ENCODE measurements around the gene GLOD4.
A peak's percentile ranks its signal among the peaks of the same experiment; 100 is the strongest.
"Not testable (repeated sequence)": the region's sequence is repeated elsewhere in the genome, so short reads cannot be mapped to it uniquely, and the experiment has no call there.

GLOD4 gene

DNA sequence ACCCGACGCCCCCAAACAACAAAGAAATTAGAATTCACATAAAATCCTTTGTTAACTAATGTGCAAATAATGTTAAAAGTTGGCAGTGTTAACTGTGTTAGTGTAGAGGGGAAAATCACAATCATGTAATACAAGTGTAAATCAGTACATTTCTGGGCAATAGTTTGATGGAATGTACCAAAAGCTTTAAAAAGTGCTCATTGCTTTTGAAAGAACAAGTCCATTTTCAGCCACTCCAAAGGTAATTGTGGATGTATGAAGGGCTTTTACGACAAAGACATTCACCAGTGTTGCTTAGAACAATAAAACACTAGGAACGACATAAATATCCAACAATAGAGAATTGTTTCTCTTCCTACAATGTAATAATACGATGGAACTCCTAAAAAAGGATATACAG lies 9.1 kb downstream of the GLOD4 start:
- DNase-seq: no peak

DNA sequence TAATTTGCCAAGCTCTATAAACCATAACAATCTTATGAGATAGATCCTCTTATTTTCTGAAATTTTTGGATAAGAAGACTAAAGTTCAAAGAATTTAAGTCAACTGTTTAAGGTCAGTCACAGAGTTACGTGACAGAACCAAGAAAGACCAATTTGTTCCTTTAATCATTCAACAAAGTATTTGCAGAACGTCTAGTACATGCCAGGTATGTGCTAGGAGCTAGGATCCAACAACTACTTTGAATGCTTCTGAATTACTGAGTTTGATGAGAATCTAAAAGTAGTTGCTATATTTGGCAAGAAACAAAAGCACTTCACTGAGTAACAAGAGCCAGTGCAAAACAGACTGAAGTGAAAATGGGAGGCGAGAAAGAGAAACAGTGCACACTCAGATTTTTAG lies 15.0 kb downstream of the GLOD4 start:
- no peak for DNase-seq

DNA sequence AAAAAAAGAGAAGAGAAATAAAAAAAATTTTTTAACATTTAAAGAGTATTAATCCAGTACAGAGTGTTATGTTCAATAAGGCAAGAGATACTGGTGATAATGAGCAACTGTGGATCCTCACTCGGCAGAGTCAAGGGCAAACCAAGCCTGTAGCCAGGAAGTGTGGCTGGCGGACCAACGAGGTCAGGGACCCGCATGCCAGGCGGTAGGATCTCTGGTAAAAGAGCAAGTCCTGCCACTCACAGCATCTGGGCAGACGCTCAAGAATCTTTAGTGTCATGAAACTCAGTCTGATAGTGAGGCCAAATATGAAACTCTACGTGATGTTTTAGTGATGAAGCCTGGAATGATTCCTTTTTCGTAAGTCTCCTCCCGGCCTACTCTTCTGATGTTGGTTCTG lies 21.7 kb downstream of the GLOD4 start:
- no peak for DNase-seq

DNA sequence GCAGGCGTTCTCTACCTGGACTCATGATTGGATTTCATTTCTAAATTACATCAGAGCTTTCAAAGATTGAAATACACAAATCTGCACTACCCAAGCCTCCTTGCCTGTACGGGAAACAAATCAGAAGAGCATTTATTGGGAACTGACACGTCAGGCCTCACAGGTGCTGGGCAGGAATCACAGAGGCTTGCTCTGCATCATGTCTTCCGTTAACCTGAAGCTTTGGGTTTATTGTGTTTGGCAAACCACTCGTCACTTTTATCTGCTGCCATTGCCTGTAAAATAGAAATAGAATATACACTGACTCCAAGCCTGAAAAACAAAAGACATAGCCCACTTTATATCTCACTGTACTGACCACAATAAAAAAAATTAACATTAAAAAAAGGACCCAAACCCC lies 22.1 kb downstream of the GLOD4 start:
- no peak for DNase-seq

DNA sequence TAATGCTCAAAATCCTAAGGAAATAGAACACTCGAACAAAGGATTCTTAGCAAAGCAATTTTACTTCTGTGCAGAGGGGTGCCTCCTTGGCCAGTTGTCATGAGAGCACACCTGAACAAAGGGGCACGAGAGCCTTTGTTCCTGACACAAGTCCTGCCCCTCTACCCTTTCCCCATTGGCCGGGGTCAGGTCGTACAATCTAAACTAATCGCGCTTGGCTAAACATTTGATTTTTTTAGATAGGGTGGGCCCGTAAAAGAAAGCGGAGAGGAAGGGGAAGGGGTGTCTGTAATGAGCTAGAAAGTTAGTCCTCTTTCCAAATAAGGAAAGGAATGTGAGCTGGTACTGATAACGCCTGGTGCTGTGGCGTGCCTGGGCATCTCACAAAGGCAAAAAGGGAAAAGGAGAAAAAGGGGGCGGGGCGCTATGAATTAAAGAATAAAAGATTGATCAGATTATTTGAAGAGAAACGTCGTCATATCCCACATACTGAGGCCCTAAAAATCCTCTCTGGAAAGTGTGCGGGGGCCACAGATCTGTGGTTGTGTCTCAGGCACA lies 26.0 kb downstream of the GLOD4 start:
- DNase-seq: not testable (repeated sequence)

DNA sequence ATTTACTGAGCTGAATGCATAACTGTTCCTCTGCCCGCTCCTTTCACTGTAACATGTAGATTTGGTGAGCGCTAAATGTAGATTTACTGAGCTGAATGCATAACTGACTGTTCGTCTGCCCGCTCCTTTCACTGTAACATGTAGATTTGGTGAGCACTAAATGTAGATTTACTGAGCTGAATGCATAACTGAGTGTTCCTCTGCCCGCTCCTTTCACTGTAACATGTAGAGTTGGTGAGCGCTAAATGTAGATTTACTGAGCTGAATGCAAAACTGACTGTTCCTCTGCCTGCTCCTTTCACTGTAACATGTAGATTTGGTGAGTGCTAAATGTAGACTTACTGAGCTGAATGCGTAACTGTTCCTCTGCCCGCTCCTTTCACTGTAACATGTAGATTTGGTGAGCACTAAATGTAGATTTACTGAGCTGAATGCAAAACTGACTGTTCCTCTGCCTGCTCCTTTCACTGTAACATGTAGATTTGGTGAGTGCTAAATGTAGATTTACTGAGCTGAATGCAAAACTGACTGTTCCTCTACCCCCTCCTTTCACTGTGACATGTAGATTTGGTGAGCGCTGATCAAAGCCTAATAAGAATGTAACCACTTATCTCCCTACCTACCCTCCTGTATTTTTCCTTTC lies 26.6 kb downstream of the GLOD4 start:
- DNase-seq: not testable (repeated sequence)

DNA sequence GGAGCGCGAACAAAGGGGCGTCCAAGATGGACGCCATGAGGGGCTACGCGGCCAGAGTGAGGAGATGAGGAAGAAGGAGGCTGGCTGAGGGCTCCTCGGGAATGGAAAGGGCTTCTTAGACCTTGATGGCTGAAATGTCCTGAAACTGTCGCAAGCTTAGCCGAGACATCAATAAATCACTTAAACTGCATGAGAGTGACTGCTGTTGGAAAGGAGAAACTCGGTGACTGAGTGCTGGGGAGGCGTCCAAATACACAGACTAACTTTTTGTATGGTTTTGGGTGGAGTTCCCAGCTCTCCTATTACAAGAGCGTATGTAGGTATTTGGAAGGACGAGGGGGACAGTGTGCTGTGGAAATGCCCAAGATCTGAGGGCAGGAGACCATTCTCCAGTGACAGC lies 28.7 kb downstream of the GLOD4 start:
- DNase-seq: no peak

DNA sequence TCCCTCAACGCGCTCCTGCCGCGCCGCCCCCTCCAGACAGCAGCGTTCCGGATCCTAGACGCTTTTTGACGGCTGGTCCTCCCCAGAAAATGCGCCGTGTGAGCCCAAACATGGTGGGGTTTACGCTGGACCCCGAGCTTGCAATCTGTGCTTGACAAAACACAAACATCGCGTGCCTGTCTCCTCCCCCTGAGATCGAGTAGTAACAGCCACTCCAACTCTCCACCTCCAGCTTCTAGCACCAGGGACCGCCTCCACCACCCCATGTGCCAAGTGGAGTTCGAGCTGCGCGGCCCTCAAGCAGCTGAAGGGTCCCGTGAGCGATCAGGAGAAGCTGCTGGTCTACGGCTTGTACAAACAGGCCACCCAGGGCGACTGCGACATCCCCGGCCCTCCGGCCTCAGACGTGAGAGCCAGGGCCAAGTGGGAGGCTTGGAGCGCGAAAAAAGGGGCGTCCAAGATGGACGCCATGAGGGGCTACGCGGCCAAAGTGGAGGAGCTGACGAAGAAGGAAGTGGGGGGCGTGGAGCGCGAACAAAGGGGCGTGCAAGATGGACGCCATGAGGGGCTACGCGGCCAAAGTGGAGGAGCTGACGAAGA lies 29.4 kb downstream of the GLOD4 start:
- no peak for DNase-seq

DNA sequence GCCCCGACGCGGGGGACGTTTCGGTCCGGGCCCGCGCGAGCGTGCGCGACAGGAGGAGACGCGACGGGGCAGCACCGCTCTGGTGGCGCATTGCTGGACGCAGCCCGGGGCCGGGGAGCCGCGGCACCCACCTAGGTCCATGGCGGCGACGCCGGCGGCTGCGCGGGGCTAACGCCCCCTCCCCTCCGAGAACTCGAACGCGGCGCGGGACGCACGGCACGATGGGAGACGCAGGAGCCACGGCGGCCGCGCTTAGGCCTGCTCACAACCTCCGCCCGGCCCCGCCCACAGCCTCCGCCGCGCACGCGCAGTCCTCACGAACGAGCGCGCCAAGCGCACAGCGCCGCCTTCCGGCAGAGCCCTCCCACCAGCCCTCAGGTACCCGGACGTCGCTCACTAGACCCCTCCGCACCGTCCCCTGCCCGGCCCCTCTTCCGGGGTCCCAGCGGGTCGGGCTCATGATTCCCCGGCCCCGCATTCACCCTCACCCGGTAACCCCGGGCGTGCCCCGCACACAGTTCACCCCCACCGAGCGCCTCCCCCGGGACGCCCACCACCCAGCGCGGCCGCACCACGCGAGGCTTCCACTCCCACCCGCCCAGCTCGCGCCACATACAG lies 30.0 kb downstream of the GLOD4 start, which contains the start of gene GEMIN4:
Gene GEMIN4, minus strand, starts transcription at position 263 of the 618 bp plus-strand sequence. Its CDS starts 122 bp downstream, at position 141.
- peak; percentile 92 for DNase-seq

DNA sequence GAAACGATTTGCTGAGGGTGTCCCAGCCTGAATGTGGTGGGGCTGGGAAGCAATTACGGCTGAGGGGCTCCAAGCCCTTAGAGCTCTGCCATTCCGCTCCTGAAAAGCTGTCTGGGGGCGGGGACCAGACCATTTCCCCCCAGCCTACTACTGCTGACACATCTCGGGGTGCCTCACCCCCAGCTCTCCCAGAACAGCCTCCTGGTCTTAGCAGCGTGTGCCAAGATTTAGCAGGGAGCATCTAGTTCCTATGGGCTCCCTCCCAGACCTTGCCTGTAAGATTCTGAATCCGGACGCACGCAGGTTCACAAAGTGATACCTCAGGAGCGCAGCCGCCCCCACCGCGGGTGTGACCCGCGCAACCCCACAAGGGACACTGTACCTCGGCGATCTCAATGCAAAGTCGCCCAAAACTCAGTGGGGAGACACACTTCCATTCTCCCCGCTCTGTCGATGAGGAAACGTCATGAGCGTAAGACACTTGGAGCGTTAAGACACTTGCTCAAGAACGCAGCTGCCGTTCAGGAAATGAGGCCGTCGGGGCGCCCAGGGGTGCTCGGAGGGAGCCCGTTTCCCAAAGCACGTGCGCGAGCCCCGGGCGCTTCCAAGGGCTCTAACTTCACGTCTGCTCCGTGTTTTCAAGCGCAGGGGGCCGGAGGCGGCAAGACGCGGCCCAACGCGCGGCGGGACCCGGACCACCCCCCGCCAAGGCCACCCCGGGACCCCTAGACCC lies 30.6 kb downstream of the GLOD4 start:
- DNase-seq: peak; percentile 46

DNA sequence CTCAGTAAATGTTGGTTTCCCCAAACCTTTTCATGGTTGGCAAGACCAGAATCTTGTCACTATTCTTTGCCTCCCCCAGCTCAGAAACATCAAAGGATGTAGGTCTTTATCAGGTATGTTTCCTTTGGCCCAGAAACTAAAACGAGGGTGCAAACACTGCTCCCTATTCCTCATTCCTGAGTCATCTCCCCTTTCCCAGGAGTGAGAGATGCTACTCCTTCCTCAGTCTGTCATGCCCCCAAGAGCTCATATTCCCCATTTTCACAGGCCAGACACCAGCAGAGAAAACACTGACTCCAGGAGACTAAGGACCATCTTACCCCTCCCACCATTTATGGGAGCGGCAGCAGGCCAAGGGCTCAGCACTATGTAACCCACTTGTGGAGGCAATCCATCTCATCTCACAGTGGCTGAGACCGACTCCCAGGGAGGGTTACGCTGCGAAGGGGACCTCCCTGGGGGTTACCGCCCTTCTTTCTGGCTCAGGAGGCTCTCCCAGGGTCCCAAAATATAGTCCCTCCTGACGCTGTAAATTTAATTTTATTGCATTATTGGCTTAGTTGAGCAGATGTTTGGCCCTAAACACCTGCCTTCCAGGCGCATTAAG lies 31.5 kb downstream of the GLOD4 start:
- no peak for DNase-seq

DNA sequence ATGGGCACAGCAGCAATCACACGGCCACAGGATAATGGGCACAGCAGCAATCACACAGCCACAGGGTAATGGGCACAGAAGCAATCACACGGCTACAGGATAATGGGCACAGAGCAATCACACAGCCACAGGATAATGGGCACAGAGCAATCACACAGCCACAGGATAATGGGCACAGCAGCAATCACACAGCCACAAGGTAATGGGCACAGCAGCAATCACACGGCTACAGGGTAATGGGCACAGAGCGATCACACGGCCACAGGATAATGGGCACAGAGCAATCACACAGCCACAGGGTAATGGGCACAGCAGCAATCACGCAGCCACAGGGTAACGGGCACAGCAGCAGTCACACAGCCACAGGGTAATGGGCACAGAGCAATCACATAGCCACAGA lies 32.7 kb downstream of the GLOD4 start:
- not testable (repeated sequence) for DNase-seq

DNA sequence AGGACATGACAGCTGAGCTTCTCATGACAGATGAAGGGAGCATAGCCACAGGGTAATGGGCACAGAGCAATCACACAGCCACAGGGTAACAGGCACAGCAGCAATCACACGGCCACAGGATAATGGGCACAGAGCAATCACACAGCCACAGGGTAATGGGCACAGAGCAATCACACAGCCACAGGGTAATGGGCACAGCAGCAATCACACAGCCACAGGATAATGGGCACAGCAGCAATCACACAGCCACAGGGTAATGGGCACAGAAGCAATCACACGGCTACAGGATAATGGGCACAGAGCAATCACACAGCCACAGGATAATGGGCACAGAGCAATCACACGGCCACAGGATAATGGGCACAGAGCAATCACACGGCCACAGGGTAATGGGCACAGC lies 33.5 kb downstream of the GLOD4 start:
- DNase-seq: not testable (repeated sequence)

DNA sequence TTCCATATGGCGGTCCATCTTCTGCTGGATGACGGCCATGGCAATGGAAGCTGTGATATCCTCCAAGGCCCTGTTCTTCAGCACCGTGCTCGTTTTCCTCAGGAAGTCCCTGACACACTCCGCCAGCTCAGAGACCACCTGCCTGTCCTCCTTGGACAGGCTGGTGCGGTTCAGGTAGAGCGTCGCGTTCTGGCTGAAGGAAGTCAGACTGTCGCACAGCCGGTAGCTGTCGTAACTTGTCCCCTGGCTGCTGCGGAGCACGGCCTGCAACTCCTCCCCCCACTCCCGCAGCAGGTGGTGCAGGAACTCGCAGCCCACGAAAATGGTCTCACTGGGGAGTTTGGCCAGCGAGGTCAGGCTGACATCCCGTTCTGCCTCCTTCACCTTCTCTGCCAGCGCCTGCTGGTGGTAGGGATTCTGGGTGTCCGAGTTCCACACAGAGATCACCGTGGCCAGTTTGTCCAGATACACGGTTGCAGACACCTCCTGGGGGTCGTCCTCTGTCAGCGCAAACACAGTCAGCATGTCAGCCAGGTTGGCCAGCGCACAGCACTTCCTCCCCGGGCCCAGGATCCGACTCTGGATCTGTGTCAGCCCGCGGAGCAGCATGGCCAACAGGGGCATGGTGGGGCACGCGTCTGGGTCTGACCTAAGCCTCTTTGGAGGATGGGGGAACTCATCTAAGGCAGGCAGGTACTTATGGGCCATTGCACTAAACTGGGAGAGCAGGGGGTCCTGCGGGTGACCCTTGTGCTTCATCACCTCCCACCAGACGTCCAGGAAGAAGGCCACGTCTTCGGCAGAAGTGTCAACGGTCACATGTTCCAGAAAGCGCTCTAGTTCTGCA lies 35.1 kb downstream of the GLOD4 start:
- DNase-seq: no peak

DNA sequence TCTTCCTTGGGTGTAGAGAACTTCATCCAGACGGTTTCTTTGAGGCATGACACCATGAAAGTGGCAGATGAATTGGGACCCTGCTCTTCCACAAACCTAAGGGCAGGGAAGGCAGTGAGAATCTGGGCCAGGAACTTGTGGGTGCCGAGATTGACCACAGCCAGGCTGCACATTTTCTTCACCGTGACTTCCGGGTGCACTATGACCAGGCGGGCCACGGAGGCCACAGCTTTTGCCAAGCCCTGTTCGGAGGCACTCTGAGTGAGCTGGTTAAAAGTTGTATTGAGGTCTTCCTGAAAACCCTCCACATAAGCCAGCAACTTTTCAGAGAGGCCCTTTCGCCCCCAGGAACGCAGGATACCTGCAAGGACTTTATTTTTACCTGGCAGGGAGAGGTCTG lies 35.9 kb downstream of the GLOD4 start:
- DNase-seq: no peak

DNA sequence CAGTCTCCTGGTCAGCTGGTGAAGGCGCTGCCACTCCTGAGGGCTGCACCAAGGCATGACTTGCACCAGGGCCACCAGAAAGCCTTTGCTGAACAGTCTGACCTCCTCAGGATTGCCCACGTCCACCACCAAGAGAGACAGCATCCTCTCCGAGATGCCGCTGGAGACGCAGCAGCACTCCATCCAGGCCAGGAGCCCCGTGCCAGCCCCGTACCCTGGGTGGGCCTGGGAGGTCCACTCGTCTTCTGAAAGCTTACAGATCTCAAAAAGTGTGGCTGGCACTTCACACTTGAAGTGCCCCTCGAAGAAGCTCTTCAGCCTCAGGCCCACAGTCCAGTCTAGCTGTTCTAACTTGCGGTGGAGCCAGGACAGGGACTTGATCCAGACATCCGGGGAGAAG lies 36.7 kb downstream of the GLOD4 start:
- DNase-seq: no peak

DNA sequence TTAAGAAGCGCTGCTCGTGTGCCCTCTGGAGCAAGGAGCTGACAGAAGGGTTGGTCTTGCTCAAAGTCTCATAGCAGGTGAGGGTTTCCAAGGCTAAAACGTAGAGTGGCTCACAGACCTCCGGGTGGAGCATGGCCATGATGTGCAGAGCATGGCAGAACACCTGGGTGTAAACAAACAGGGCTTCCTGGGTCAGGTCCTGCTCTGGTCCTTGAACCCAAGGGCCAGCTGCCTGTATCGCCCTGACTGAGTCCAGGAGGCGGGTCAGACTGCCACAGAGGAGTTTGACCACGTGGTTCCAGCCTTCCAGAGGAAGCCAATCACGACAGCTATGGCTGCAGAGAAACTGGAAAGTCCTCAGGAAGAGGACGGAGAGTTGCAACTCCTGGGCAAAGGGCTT lies 37.1 kb downstream of the GLOD4 start:
- no peak for DNase-seq

DNA sequence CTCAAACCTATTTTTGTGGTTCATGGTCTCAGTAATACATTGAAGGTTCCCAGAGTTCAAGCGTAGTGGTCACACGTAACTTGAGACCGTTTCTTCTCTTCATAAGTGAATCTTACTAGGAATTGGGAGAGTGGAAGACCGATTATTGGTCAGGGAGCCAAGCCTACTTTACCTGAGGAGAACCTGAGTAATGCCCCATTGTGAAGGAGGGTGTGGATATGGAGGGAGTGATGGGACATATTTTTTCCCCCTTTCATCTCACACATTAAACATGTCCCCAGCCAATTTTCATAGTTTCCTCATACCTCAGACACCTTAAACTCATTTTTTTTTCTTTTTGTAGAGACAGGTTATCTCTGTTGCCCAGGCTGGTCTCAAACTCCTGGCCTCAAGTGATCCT lies 38.9 kb downstream of the GLOD4 start:
- DNase-seq: no peak

DNA sequence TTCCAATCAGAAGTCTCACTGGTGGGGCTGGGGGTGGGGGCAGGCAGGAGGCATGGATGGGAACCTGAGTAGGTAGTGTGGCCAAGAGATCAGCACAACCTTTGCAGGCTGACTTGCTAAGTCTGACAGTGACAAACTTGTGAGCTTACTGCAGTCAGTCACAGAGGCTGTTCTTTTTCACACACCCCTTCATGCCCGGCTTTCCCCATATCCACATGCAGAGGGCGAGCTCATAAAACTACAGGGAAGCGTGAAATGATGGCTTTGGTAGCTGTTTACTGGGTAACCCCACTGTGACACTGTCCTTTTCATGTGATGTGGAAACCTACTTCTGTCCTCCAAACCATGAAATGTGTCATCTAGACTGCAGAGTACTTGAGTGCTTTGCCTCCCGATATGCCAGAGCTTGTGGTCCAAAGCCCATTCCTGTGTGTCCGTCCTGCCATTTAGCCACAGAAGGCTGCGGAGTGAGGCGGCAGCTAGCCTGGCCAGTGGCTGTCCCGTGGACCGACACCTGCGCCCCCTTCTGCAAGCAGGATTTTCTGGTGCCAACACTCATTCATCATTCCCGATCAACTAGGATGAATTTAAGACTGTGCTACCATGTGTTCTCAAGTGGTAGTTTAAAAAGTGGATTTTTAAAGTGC lies 39.8 kb downstream of the GLOD4 start:
- DNase-seq: no peak

DNA sequence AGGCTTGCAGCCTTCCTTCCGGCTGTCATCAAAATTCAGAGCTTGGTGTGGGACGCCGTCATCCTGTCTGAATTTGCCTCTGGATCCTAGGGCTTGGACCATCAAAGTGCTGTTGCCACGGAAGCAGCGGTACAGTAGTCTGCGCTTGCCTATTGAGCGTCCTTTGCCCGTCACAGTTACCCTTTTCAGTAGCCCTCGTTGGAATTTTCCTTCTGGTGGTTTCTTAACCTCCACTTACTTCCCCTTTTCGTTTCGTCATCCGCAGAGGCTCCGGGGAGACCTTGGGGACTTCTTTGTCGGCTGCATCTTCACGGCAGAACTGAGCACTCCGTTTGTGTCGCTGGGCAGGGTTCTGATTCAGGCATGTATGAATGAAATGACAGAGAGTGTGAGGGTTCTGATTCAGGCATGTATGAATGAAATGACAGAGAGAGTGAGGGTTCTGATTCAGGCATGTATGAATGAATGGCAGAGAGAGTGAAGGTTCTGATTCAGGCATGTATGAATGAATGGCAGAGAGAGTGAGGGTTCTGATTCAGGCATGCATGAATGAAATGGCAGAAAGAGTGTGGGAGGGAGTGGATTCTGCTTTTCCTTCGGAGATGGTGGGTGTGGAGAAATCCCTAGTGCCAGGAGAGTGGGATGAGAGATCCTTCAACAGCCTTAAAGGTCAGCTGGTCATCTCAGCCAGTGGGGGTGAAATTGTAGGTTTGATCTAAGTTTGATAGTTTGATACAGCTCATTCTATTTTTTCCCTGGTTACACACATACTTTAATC lies 41.7 kb downstream of the GLOD4 start:
- peak; percentile 73 for DNase-seq

Measured in CD4-positive, alpha-beta T cell treated with Interferon gamma for 1 hour (primary cell).